Vagina (tissue), 2 donors: ENCODE measurements around the gene MSANTD3. TPM values are rescaled to one million over a fixed set of nuclear protein-coding genes. Genes with fewer than 3 reads are reported as not detected.

Source experiments
- DNase-seq, 2 donors: peaks; one replicate each; pipeline ENCODE4 v3.0.0-alpha.2; 2017; ENCODE audit errors: extremely low spot score in 2 of 2
- H3K27ac ChIP-seq: fragments of 200-600 bp; sonication (generic); one replicate; pipeline ENCODE4 v1.5.1; 2019
- H3K27me3 ChIP-seq: fragments of 200-600 bp; sonication (generic); one replicate; pipeline ENCODE4 v1.5.1; 2019
- H3K36me3 ChIP-seq, 2 donors: fragments of 200-600 bp; sonication (generic); one replicate each; pipeline ENCODE4 v1.5.1; 2017 to 2019
- H3K4me1 ChIP-seq: fragments of 200-600 bp; sonication (generic); one replicate; pipeline ENCODE4 v1.5.1; 2019
- H3K4me3 ChIP-seq, 2 donors: fragments of 200-600 bp; sonication (generic); 1 replicate in 1 of 2; 2 replicates in 1 of 2; pipeline ENCODE4 v1.5.1; 2016 to 2019
- H3K9me3 ChIP-seq: fragments of 200-600 bp; sonication (generic); one replicate; pipeline ENCODE4 v1.5.1; 2019
- CTCF ChIP-seq, 3 experiments: fragments of 450-650 bp in 2 of 3; fragments of 200-600 bp in 1 of 3; sonication (generic) in 1 of 3; IDR thresholded peaks; one replicate each; pipeline ENCODE4 v1.5.1; 2017 to 2019; ENCODE audit warnings: antibody characterized with exemption in 3 of 3, mild to moderate bottlenecking in 2 of 3, moderate library complexity in 2 of 3
- POLR2A ChIP-seq, 2 donors: fragments of 450-650 bp; IDR thresholded peaks; one replicate each; pipeline ENCODE4 v1.6.1; 2017; ENCODE audit warnings: antibody characterized with exemption in 2 of 2, mild to moderate bottlenecking in 2 of 2, moderate library complexity in 2 of 2
- POLR2AphosphoS5 ChIP-seq, 2 donors: sonication (generic); formaldehyde crosslinking; IDR thresholded peaks; one replicate each; pipeline ENCODE4 v1.9.0; 2017; ENCODE audit warnings: antibody characterized with exemption in 2 of 2, mild to moderate bottlenecking in 2 of 2, low read depth in 1 of 2; ENCODE audit not compliant: insufficient read depth in 1 of 2
- intact Hi-C: fragments of 100-400 bp; cut with DNase I; formaldehyde crosslinking; loops from one replicate; pipeline ENCODE4 v1.15.1; 2023
- total RNA-seq: library from RNA; depleted of rRNA; stranded (reverse); fragments of >200 nt; gene quantifications from one replicate; pipeline ENCODE4 v1.2.3, GENCODE V29; 2016

The MSANTD3 gene
- total RNA-seq, 1 donor from 2014 or later, result 27.3 TPM

- H3K4me1 ChIP-seq, result peaks cover 2% of the 10 kb centered on the region
- no peaks in the 10 kb centered on the region for H3K27me3 ChIP-seq
- DNase-seq, result no peak
- H3K9me3 ChIP-seq, result no peaks in the 10 kb centered on the region
- H3K36me3 ChIP-seq, result peaks cover 0 to 13% of the 10 kb centered on the region in 2 donors
- TF ChIP-seq POLR2AphosphoS5 (IDR thresholded peaks at IDR 0.05; ENCODE audit: insufficient read depth in 1 of 2, low read depth in 1 of 2) (no peak), CTCF (IDR thresholded peaks at IDR 0.05) (no peak), POLR2A (IDR thresholded peaks at IDR 0.05) (no peak)
- no peak overlapping the region for H3K27ac ChIP-seq
- H3K4me3 ChIP-seq, result no peak overlapping the region
- intact Hi-C loops, result loop anchor here (10.0 kb wide), 1 partner anchor 919 kb away; no protein-coding TSS in a partner anchor
These were observed 18.4 kb downstream of the MSANTD3 start for GRCh38 chr9:100445161-100445902.

- Histone ChIP-seq H3K4me3 (no peak overlapping the region), H3K36me3 (peaks cover 0 to 13% of the 10 kb centered on the region in 2 donors), H3K27ac (no peak overlapping the region), H3K4me1 (no peaks in the 10 kb centered on the region), H3K9me3 (no peaks in the 10 kb centered on the region), H3K27me3 (no peaks in the 10 kb centered on the region)
- no peak for DNase-seq
- TF ChIP-seq POLR2A (IDR thresholded peaks at IDR 0.05), result no peak
- TF ChIP-seq CTCF (IDR thresholded peaks at IDR 0.05), result no peak
- no peak for TF ChIP-seq POLR2AphosphoS5 (IDR thresholded peaks at IDR 0.05; ENCODE audit: insufficient read depth in 1 of 2, low read depth in 1 of 2)
- intact Hi-C loops, result loop anchor here (10.0 kb wide), 1 partner anchor 919 kb away; no protein-coding TSS in a partner anchor
These were observed 19.1 kb downstream of the MSANTD3 start for GRCh38 chr9:100445903-100446549.

GRCh38 chr9:100447041-100447440, 20.1 kb downstream of the MSANTD3 start:
- no peak overlapping the region for H3K27ac ChIP-seq
- peaks cover 0 to 15% of the 10 kb centered on the region in 2 donors for H3K36me3 ChIP-seq
- intact Hi-C loops, result loop anchor here (10.0 kb wide), 1 partner anchor 918 kb away; no protein-coding TSS in a partner anchor
- H3K4me1 ChIP-seq, result no peaks in the 10 kb centered on the region
- TF ChIP-seq POLR2AphosphoS5 (IDR thresholded peaks at IDR 0.05; ENCODE audit: insufficient read depth in 1 of 2, low read depth in 1 of 2) (no peak), POLR2A (IDR thresholded peaks at IDR 0.05) (no peak)
- no peaks in the 10 kb centered on the region for H3K27me3 ChIP-seq
- no peak for DNase-seq
- no peak overlapping the region for H3K4me3 ChIP-seq
- H3K9me3 ChIP-seq, result no peaks in the 10 kb centered on the region

GRCh38 chr9:100448266-100448665, 21.3 kb downstream of the MSANTD3 start:
- intact Hi-C loops, result loop anchor here (10.0 kb wide), 1 partner anchor 917 kb away; no protein-coding TSS in a partner anchor
- no peak overlapping the region for H3K4me3 ChIP-seq
- no peaks in the 10 kb centered on the region for H3K27me3 ChIP-seq
- H3K4me1 ChIP-seq, result no peaks in the 10 kb centered on the region
- H3K9me3 ChIP-seq, result no peaks in the 10 kb centered on the region
- TF ChIP-seq POLR2AphosphoS5 (IDR thresholded peaks at IDR 0.05; ENCODE audit: insufficient read depth in 1 of 2, low read depth in 1 of 2) (no peak), CTCF (IDR thresholded peaks at IDR 0.05) (no peak), POLR2A (IDR thresholded peaks at IDR 0.05) (no peak)
- peaks cover 0 to 26% of the 10 kb centered on the region in 2 donors for H3K36me3 ChIP-seq
- DNase-seq, result no peak
- no peak overlapping the region for H3K27ac ChIP-seq

- no peaks in the 10 kb centered on the region for H3K27me3 ChIP-seq
- TF ChIP-seq POLR2A (IDR thresholded peaks at IDR 0.05) (no peak), POLR2AphosphoS5 (IDR thresholded peaks at IDR 0.05; ENCODE audit: insufficient read depth in 1 of 2, low read depth in 1 of 2) (no peak), CTCF (IDR thresholded peaks at IDR 0.05) (no peak)
- DNase-seq, result no peak
- H3K4me1 ChIP-seq, result no peaks in the 10 kb centered on the region
- no peaks in the 10 kb centered on the region for H3K9me3 ChIP-seq
- H3K36me3 ChIP-seq, result peaks cover 0 to 29% of the 10 kb centered on the region in 2 donors
- H3K4me3 ChIP-seq, result no peak overlapping the region
- intact Hi-C loops, result loop anchor here (10.0 kb wide), 1 partner anchor 915 kb away; no protein-coding TSS in a partner anchor
- no peak overlapping the region for H3K27ac ChIP-seq
These were observed 22.5 kb downstream of the MSANTD3 start for GRCh38 chr9:100449420-100449819.
